Panc1 (cell line): ENCODE measurements around the gene DFFB.

Experiments used
- POLR2AphosphoS5 ChIP-seq: IDR thresholded peaks from 2 replicates; pipeline ENCODE4 v1.6.1; 2012; ENCODE audit warnings: mild to moderate bottlenecking, low read depth, low read length, moderate library complexity
- SIN3A ChIP-seq: IDR thresholded peaks from 2 replicates; pipeline ENCODE4 v1.6.1; 2012; ENCODE audit warnings: low read depth, mild to moderate bottlenecking, low read length, moderate library complexity, borderline replicate concordance; ENCODE audit not compliant: insufficient read depth
- TCF7L2 ChIP-seq: IDR thresholded peaks from 2 replicates; pipeline ENCODE4 v1.6.1; 2011; ENCODE audit warnings: mild to moderate bottlenecking, low read depth, low read length, inconsistent platforms
- TF ChIP-seq, protein P1 (sequence below), 2 experiments: IDR thresholded peaks; 2 replicates each; pipeline ENCODE4 v1.6.1; 2011 to 2012; ENCODE audit warnings: low read depth in 2 of 2, control low read depth in 1 of 2, low read length in 1 of 2, mild to moderate bottlenecking in 1 of 2, moderate library complexity in 1 of 2; ENCODE audit not compliant: insufficient read depth in 1 of 2
- TF ChIP-seq, protein P2 (sequence below): fragments of 450-650 bp; IDR thresholded peaks from 2 replicates; pipeline ENCODE4 v1.5.1; 2017; ENCODE audit warnings: mild to moderate bottlenecking

DNA sequence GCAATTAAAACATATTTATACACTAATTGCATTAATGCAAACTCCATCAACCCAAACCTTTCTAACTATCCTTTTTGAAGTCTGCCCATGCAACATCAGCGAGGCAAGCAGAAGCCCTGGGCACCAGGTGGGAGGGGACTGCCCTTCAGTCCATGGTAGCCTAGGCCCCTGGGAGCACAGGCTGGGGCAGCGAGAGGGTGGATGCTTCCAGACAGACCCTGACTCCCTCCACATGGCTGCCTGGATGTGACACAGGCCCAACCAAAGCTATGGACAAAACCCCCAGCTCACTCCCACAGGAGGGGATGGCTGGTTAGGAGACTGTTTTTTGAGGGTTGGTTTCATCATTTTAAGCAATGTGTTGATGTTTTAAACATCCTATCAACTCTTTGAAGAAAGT, 43.2 kb upstream of the DFFB start:
- TF ChIP-seq, protein P1, sequence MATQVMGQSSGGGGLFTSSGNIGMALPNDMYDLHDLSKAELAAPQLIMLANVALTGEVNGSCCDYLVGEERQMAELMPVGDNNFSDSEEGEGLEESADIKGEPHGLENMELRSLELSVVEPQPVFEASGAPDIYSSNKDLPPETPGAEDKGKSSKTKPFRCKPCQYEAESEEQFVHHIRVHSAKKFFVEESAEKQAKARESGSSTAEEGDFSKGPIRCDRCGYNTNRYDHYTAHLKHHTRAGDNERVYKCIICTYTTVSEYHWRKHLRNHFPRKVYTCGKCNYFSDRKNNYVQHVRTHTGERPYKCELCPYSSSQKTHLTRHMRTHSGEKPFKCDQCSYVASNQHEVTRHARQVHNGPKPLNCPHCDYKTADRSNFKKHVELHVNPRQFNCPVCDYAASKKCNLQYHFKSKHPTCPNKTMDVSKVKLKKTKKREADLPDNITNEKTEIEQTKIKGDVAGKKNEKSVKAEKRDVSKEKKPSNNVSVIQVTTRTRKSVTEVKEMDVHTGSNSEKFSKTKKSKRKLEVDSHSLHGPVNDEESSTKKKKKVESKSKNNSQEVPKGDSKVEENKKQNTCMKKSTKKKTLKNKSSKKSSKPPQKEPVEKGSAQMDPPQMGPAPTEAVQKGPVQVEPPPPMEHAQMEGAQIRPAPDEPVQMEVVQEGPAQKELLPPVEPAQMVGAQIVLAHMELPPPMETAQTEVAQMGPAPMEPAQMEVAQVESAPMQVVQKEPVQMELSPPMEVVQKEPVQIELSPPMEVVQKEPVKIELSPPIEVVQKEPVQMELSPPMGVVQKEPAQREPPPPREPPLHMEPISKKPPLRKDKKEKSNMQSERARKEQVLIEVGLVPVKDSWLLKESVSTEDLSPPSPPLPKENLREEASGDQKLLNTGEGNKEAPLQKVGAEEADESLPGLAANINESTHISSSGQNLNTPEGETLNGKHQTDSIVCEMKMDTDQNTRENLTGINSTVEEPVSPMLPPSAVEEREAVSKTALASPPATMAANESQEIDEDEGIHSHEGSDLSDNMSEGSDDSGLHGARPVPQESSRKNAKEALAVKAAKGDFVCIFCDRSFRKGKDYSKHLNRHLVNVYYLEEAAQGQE (IDR thresholded peaks at IDR 0.05; ENCODE audit: insufficient read depth in 1 of 2, low read depth in 2 of 2, low read length in 1 of 2) = no peak
- TF ChIP-seq, protein P2, sequence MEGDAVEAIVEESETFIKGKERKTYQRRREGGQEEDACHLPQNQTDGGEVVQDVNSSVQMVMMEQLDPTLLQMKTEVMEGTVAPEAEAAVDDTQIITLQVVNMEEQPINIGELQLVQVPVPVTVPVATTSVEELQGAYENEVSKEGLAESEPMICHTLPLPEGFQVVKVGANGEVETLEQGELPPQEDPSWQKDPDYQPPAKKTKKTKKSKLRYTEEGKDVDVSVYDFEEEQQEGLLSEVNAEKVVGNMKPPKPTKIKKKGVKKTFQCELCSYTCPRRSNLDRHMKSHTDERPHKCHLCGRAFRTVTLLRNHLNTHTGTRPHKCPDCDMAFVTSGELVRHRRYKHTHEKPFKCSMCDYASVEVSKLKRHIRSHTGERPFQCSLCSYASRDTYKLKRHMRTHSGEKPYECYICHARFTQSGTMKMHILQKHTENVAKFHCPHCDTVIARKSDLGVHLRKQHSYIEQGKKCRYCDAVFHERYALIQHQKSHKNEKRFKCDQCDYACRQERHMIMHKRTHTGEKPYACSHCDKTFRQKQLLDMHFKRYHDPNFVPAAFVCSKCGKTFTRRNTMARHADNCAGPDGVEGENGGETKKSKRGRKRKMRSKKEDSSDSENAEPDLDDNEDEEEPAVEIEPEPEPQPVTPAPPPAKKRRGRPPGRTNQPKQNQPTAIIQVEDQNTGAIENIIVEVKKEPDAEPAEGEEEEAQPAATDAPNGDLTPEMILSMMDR = no peak
- TF ChIP-seq POLR2AphosphoS5 (no peak), TCF7L2 (no peak), SIN3A (no peak)
